ENCODE measurements around the gene ZNF367. TPM values are rescaled to one million over a fixed set of nuclear protein-coding genes. Genes with fewer than 3 reads are reported as not detected.

Gene ZNF367
- total RNA-seq, 2 donors from 2014 or later = 0.75 to 1.2 TPM

- no peak for DNase-seq (ENCODE audit: low spot score)
- Histone ChIP-seq H3K4me1 (peaks cover 0 to 25% of the 10 kb centered on the region in 2 donors), H3K4me3 (peak within 1 kb of the TSS; percentile 80 to 82), H3K36me3 (no peaks in the 10 kb centered on the region), H3K27me3 (no peaks in the 10 kb centered on the region), H3K9me3 (no peaks in the 10 kb centered on the region), H3K27ac (peak within 1 kb of the TSS; percentile 92 to 96)
- no peak for TF ChIP-seq CTCF (IDR thresholded peaks at IDR 0.05)
These were observed 34.8 kb downstream of the ZNF367 start, which contains the start of gene SLC35D2 for GRCh38 chr9:96383165-96383942. SLC35D2 (minus strand) TSS chr9:96383711; CDS start chr9:96383634, 77 bp downstream.

- H3K27me3 ChIP-seq = no peaks in the 10 kb centered on the region
- peaks cover 0 to 27% of the 10 kb centered on the region in 2 donors for H3K4me1 ChIP-seq
- TF ChIP-seq CTCF (IDR thresholded peaks at IDR 0.05) = no peak
- peak overlapping the region; percentile 92 to 96 for H3K27ac ChIP-seq
- no peak for DNase-seq (ENCODE audit: low spot score)
- H3K36me3 ChIP-seq = no peaks in the 10 kb centered on the region
- H3K9me3 ChIP-seq = no peaks in the 10 kb centered on the region
- H3K4me3 ChIP-seq = peak overlapping the region; percentile 80 to 82
These were observed 35.4 kb downstream of the ZNF367 start for GRCh38 chr9:96382839-96383164.

GRCh38 chr9:96382175-96382574 is 36.0 kb downstream of the ZNF367 start:
- H3K27ac ChIP-seq = peak overlapping the region in 1 of 2 donors; percentile 96
- H3K9me3 ChIP-seq = no peaks in the 10 kb centered on the region
- H3K4me1 ChIP-seq = peaks cover 0 to 30% of the 10 kb centered on the region in 2 donors
- no peak for DNase-seq (ENCODE audit: low spot score)
- no peaks in the 10 kb centered on the region for H3K36me3 ChIP-seq
- H3K27me3 ChIP-seq = no peaks in the 10 kb centered on the region
- TF ChIP-seq CTCF (IDR thresholded peaks at IDR 0.05) = no peak
- H3K4me3 ChIP-seq = no peak overlapping the region

GRCh38 chr9:96381696-96382095 is 36.5 kb downstream of the ZNF367 start:
- Histone ChIP-seq H3K4me1 (peaks cover 0 to 29% of the 10 kb centered on the region in 2 donors), H3K9me3 (no peaks in the 10 kb centered on the region), H3K27ac (no peak overlapping the region), H3K36me3 (no peaks in the 10 kb centered on the region), H3K27me3 (no peaks in the 10 kb centered on the region), H3K4me3 (no peak overlapping the region)
- no peak for DNase-seq (ENCODE audit: low spot score)
- TF ChIP-seq CTCF (IDR thresholded peaks at IDR 0.05) = no peak

GRCh38 chr9:96381125-96381524 is 37.0 kb downstream of the ZNF367 start:
- TF ChIP-seq CTCF (IDR thresholded peaks at IDR 0.05) = no peak
- no peaks in the 10 kb centered on the region for H3K27me3 ChIP-seq
- no peak for DNase-seq (ENCODE audit: low spot score)
- H3K4me1 ChIP-seq = peaks cover 0 to 33% of the 10 kb centered on the region in 2 donors
- H3K27ac ChIP-seq = no peak overlapping the region
- no peaks in the 10 kb centered on the region for H3K36me3 ChIP-seq
- H3K4me3 ChIP-seq = no peak overlapping the region
- H3K9me3 ChIP-seq = no peaks in the 10 kb centered on the region

All from right atrium auricular region (tissue), 2 donors.